ENCODE results near the gene JHY.
A peak's percentile ranks its signal among the peaks of the same experiment; 100 is the strongest.

JHY gene

GRCh38 chr11:122872046-122872445 is 10.5 kb upstream of the JHY start:
- DNase-seq, result no peak

GRCh38 chr11:122874991-122875390 is 7.6 kb upstream of the JHY start:
- no peak for DNase-seq

GRCh38 chr11:122877732-122878131 is 4.8 kb upstream of the JHY start:
- DNase-seq, result no peak

GRCh38 chr11:122879785-122880184 is 2.8 kb upstream of the JHY start:
- DNase-seq, result no peak

GRCh38 chr11:122882857-122883645 is 492 bp downstream of the JHY start:
- peak; percentile 77 to 92 for DNase-seq

GRCh38 chr11:122883646-122883979 is 1.1 kb downstream of the JHY start:
- no peak for DNase-seq

- no peak for DNase-seq
These were observed 5.6 kb downstream of the JHY start for GRCh38 chr11:122888162-122888561.

- DNase-seq, result no peak
These were observed 10.6 kb downstream of the JHY start for GRCh38 chr11:122893131-122893530.

GRCh38 chr11:122895563-122895962 is 13.0 kb downstream of the JHY start:
- DNase-seq, result no peak

- DNase-seq, result no peak
These were observed 15.1 kb downstream of the JHY start for GRCh38 chr11:122897606-122898210.

GRCh38 chr11:122898799-122899198 is 16.2 kb downstream of the JHY start:
- no peak for DNase-seq

GRCh38 chr11:122900587-122901202 is 18.1 kb downstream of the JHY start:
- DNase-seq, result peak; percentile 43 to 71

GRCh38 chr11:122902951-122903350 is 20.4 kb downstream of the JHY start:
- DNase-seq, result no peak

GRCh38 chr11:122910775-122911174 is 28.2 kb downstream of the JHY start:
- DNase-seq, result peak; percentile 64 to 67

GRCh38 chr11:122917311-122917710 is 34.8 kb downstream of the JHY start:
- no peak for DNase-seq

GRCh38 chr11:122918734-122919133 is 36.2 kb downstream of the JHY start:
- DNase-seq, result no peak

GRCh38 chr11:122920579-122920978 is 38.0 kb downstream of the JHY start:
- no peak for DNase-seq

- DNase-seq, result no peak
These were observed 40.3 kb downstream of the JHY start for GRCh38 chr11:122922893-122923292.

- DNase-seq, result no peak
These were observed 40.7 kb downstream of the JHY start for GRCh38 chr11:122923302-122923701.

- DNase-seq, result no peak
These were observed 49.0 kb downstream of the JHY start for GRCh38 chr11:122931510-122931909.

GRCh38 chr11:122933416-122933815 is 50.9 kb downstream of the JHY start:
- DNase-seq, result no peak

GRCh38 chr11:122937983-122938382 is 55.4 kb downstream of the JHY start:
- DNase-seq, result no peak

GRCh38 chr11:122938557-122938956 is 56.0 kb downstream of the JHY start:
- no peak for DNase-seq

- no peak for DNase-seq
These were observed 68.7 kb downstream of the JHY start for GRCh38 chr11:122951211-122951610.

All from NCI-H526 (cell line).